ENCODE measurements around the gene ADAMTSL5.

The ADAMTSL5 gene

GRCh38 chr19:1472231-1473084, 40.4 kb downstream of the ADAMTSL5 start:
- H3K4me3 ChIP-seq (ENCODE audit: low read length), result no peak overlapping the region
- DNase-seq (ENCODE audit: low read depth, low spot score), result no peak

GRCh38 chr19:1471515-1472160, 41.2 kb downstream of the ADAMTSL5 start:
- no peak overlapping the region for H3K4me3 ChIP-seq (ENCODE audit: low read length)
- no peak for DNase-seq (ENCODE audit: low read depth, low spot score)

DNA sequence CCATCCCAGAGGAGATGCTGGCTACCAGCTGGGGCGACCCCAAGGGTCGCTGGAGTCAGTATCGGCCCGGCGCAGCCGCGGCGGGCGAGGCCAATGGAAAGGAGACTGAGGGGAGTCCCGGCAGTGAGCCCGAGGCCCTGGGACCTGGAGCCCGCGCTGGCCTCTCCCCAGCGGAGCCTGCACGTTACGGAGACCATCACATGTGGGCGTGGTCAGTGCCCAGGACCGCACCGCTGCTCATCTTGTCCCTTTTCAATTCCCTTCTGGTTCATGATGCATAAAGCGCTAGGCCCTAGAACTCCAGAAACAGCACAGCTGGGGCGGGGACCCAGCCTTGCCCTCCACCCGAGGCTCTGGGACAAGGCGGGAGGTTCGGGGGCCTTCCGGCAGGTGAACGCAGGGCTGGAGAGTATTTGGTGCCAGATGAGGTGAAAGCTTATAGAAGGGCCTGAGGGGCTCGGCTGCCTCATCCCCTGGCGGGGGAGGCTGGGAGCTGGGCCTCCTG, 41.8 kb downstream of the ADAMTSL5 start:
- peak overlapping the region; percentile 13; the same call in 1 of the 2 replicates for H3K4me3 ChIP-seq (ENCODE audit: low read length)
- no peak for DNase-seq (ENCODE audit: low read depth, low spot score)

- H3K4me3 ChIP-seq (ENCODE audit: low read length), result peak overlapping the region; percentile 13; the same call in 1 of the 2 replicates
- DNase-seq (ENCODE audit: low read depth, low spot score), result peak; percentile 52
These were observed 42.4 kb downstream of the ADAMTSL5 start for GRCh38 chr19:1470305-1471009.

GRCh38 chr19:1470055-1470304, 42.8 kb downstream of the ADAMTSL5 start:
- H3K4me3 ChIP-seq (ENCODE audit: low read length), result no peak overlapping the region

DNA sequence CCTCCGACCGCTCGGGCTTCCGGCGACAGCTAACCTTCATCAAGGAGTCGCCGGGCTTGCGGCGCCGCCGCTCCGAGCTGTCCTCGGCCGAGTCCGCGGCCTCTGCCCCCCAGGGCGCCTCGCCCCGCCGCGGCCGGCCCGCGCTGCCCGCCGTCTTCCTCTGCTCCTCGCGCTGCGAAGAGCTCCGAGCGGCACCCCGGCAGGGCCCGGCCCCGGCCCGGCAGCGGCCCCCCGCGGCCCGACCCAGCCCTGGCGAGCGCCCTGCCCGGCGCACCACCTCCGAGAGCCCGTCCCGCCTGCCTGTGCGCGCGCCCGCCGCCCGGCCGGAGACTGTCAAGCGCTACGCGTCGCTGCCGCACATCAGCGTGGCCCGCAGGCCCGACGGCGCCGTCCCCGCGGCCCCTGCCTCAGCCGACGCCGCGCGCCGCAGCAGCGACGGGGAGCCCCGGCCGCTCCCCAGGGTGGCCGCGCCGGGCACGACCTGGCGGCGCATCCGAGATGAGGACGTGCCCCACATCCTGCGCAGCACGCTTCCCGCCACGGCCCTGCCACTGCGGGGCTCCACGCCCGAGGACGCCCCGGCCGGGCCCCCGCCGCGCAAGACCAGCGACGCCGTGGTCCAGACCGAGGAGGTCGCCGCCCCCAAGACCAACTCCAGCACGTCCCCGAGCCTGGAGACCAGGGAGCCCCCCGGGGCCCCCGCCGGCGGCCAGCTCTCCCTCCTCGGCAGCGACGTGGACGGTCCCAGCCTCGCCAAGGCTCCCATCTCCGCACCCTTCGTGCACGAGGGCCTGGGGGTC, 43.4 kb downstream of the ADAMTSL5 start:
- no peak overlapping the region for H3K4me3 ChIP-seq (ENCODE audit: low read length)
- no peak for DNase-seq (ENCODE audit: low read depth, low spot score)

More at GRCh38 chr19:1470055-1470304, 42.8 kb downstream of the ADAMTSL5 start:
- DNase-seq (ENCODE audit: low read depth, low spot score), result no peak

- DNase-seq (ENCODE audit: low read depth, low spot score), result no peak
These were observed 44.0 kb downstream of the ADAMTSL5 start for GRCh38 chr19:1468821-1469254.

DNA sequence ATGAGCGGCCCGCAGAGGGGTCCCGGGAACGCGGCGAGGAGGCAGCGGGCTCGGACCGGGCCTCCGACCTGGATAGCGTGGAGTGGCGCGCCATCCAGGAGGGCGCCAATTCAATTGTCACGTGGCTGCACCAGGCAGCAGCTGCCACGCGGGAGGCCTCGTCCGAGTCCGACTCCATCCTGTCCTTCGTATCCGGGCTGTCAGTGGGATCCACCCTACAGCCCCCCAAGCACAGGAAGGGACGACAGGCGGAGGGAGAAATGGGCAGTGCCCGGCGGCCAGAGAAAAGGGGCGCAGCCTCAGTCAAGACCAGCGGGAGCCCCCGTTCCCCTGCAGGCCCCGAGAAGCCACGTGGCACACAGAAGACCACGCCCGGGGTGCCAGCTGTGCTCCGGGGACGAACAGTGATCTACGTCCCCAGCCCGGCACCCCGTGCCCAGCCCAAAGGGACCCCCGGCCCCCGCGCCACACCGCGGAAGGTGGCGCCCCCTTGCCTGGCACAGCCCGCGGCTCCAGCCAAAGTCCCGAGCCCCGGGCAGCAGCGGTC, 44.5 kb downstream of the ADAMTSL5 start:
- DNase-seq (ENCODE audit: low read depth, low spot score), result no peak
- H3K4me3 ChIP-seq (ENCODE audit: low read length), result no peak overlapping the region

More at GRCh38 chr19:1468821-1469254, 44.0 kb downstream of the ADAMTSL5 start:
- no peak overlapping the region for H3K4me3 ChIP-seq (ENCODE audit: low read length)

DNA sequence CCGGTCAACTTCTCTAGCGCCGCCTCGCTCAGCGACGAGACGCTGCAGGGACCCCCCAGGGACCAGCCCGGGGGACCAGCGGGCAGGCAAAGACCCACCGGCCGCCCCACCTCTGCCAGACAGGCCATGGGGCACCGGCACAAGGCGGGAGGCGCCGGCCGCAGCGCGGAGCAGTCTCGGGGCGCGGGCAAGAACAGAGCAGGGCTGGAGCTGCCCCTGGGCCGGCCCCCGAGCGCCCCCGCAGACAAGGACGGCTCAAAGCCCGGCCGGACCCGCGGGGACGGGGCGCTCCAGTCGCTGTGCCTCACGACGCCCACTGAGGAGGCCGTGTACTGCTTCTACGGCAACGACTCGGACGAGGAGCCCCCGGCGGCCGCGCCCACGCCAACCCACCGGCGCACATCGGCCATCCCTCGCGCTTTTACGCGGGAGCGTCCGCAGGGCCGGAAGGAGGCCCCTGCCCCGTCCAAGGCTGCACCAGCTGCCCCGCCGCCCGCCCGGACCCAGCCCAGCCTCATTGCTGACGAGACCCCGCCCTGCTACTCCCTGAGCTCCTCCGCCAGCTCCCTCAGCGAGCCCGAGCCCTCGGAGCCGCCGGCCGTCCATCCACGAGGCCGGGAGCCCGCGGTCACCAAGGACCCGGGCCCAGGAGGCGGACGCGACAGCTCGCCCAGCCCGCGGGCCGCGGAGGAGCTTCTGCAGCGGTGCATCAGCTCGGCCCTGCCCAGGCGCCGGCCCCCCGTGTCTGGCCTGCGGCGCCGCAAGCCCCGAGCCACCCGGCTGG, 45.1 kb downstream of the ADAMTSL5 start:
- no peak for DNase-seq (ENCODE audit: low read depth, low spot score)
- no peak overlapping the region for H3K4me3 ChIP-seq (ENCODE audit: low read length)

DNA sequence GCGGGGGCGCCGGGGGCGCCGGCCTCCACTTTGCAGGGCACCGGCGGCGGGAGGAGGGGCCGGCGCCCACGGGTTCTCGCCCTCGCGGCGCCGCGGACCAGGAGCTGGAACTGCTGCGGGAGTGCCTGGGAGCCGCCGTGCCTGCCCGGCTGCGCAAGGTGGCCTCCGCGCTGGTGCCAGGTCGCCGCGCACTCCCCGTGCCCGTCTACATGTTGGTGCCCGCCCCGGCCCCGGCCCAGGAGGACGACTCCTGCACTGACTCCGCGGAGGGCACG, 45.7 kb downstream of the ADAMTSL5 start:
- no peak for DNase-seq (ENCODE audit: low read depth, low spot score)
- no peak overlapping the region for H3K4me3 ChIP-seq (ENCODE audit: low read length)

- no peak overlapping the region for H3K4me3 ChIP-seq (ENCODE audit: low read length)
These were observed 46.2 kb downstream of the ADAMTSL5 start for GRCh38 chr19:1466461-1467214.

DNA sequence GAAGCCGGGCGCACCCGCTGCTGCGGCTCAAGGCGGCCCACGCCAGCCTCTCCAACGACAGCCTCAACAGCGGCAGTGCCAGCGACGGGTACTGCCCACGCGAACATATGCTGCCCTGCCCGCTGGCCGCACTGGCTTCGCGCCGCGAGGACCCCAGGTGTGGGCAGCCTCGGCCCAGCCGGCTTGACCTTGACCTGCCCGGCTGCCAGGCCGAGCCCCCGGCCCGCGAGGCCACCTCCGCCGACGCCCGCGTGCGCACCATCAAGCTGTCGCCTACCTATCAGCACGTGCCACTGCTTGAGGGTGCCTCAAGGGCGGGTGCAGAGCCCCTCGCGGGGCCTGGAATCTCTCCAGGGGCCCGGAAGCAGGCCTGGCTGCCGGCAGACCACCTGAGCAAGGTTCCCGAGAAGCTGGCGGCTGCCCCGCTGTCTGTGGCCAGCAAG, 46.8 kb downstream of the ADAMTSL5 start:
- no peak overlapping the region for H3K4me3 ChIP-seq (ENCODE audit: low read length)
- no peak for DNase-seq (ENCODE audit: low read depth, low spot score)

More at GRCh38 chr19:1466461-1467214, 46.2 kb downstream of the ADAMTSL5 start:
- no peak for DNase-seq (ENCODE audit: low read depth, low spot score)

- no peak for DNase-seq (ENCODE audit: low read depth, low spot score)
- no peak overlapping the region for H3K4me3 ChIP-seq (ENCODE audit: low read length)
These were observed 47.4 kb downstream of the ADAMTSL5 start for GRCh38 chr19:1465191-1466016.

DNA sequence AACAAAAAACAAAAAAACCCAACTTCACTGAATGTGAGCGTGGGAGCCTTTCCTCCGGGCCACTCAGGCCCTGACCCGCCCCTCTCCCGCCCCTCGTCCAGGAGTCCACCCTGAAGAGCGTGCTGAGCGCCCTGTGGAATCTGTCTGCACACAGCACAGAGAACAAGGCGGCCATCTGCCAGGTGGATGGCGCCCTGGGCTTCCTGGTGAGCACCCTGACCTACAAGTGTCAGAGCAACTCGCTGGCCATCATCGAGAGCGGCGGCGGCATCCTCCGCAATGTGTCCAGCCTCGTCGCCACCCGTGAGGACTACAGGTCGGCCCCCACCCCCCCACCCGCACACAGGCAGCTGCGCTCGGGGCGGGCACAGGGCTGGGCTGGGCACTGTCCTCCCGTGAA, 51.0 kb downstream of the ADAMTSL5 start:
- H3K4me3 ChIP-seq (ENCODE audit: low read length), result no peak overlapping the region
- no peak for DNase-seq (ENCODE audit: low read depth, low spot score)

GRCh38 chr19:1460033-1460995, 52.5 kb downstream of the ADAMTSL5 start:
- no peak for DNase-seq (ENCODE audit: low read depth, low spot score)
- H3K4me3 ChIP-seq (ENCODE audit: low read length), result no peak overlapping the region

DNA sequence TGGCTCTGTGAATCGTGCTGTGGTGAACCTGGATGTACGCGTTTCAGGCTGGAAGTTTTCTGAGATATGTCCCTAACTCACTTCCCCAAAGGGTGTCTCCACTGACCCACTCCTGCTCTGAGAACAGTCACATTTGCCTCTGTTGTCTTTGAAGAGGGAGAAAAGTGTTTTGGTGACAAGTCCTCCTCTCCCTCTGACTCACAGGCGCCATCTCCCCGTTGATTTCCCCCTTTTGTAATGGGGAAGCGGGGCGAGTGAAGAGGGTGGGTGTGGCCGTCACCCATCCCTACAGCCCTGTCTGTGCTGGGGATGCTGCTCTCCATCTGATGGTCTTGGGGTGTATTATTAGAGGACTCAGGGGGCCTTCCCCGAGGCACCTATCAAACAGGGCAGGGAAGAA, 53.3 kb downstream of the ADAMTSL5 start:
- no peak for DNase-seq (ENCODE audit: low read depth, low spot score)

More for the DNA sequence above, 53.3 kb downstream of the ADAMTSL5 start:
- no peak overlapping the region for H3K4me3 ChIP-seq (ENCODE audit: low read length)
